IMR-90 (cell line): ENCODE results near the gene ARMC9.

Experiments
- CHD1 ChIP-seq: IDR thresholded peaks from 2 replicates; pipeline ENCODE4 v1.6.1; 2012; ENCODE audit warnings: low read depth, low read length, improper control_type of control experiment
- CTCF ChIP-seq: conservative IDR thresholded peaks from 2 replicates; pipeline ENCODE4 v1.5.1; 2012; ENCODE audit warnings: mild to moderate bottlenecking, low read depth, low read length, improper control_type of control experiment
- MAZ ChIP-seq: IDR thresholded peaks from 2 replicates; pipeline ENCODE4 v1.6.1; 2012; ENCODE audit warnings: low read depth, mild to moderate bottlenecking, low read length, improper control_type of control experiment, moderate library complexity, borderline replicate concordance
- RFX5 ChIP-seq: IDR thresholded peaks from 2 replicates; pipeline ENCODE4 v1.8.0; 2012; ENCODE audit warnings: low read depth, mild to moderate bottlenecking, low read length, moderate library complexity

GRCh38 chr2:231294571-231295362 is 96.3 kb downstream of the ARMC9 start:
- no peak for TF ChIP-seq RFX5
- no peak for TF ChIP-seq CTCF
- no peak for TF ChIP-seq MAZ
- TF ChIP-seq CHD1, result no peak
